CD4-positive, CD25-positive, alpha-beta regulatory T cell (primary cell): Measurements from ENCODE around the gene ADAM12. TPM values are rescaled to one million over a fixed set of nuclear protein-coding genes. Genes with fewer than 3 reads are reported as not detected.

Experiments used
- ATAC-seq, 2 donors: fragments of 150-1000 bp; cut with Tn5 transposase; one replicate each; pipeline ENCODE4 v1.10.0; 2021; ENCODE audit warnings: low read depth in 2 of 2, moderate number of reproducible peaks in 2 of 2, moderate library complexity in 1 of 2
- DNase-seq, 3 donors: peaks; one replicate each; pipeline versions ENCODE4 v3.0.0 to v3.0.0-alpha.2; 2012 to 2022; ENCODE audit warnings: mixed read lengths in 1 of 3
- H3K27ac ChIP-seq: one replicate; pipeline ENCODE4 v1.7.0; 2013; ENCODE audit warnings: mild to moderate bottlenecking, low read length; ENCODE audit not compliant: insufficient read depth, poor library complexity, severe bottlenecking
- H3K27me3 ChIP-seq: one replicate; pipeline ENCODE4 v1.7.0; 2013; ENCODE audit warnings: low read length; ENCODE audit not compliant: control insufficient read depth, insufficient read depth
- H3K36me3 ChIP-seq: one replicate; pipeline ENCODE4 v1.7.0; 2013; ENCODE audit warnings: mild to moderate bottlenecking, low read length, moderate library complexity; ENCODE audit not compliant: control insufficient read depth, insufficient read depth
- H3K4me1 ChIP-seq: 2 replicates; pipeline ENCODE4 v1.7.0; 2013; ENCODE audit warnings: mild to moderate bottlenecking, low read length; ENCODE audit not compliant: insufficient read depth, control insufficient read depth, poor library complexity, severe bottlenecking
- H3K4me3 ChIP-seq: one replicate; pipeline ENCODE4 v1.7.0; 2013; ENCODE audit warnings: low read depth, mild to moderate bottlenecking, low read length, moderate library complexity
- H3K9me3 ChIP-seq, 2 experiments: 1 replicate in 1 of 2; 2 replicates in 1 of 2; pipeline ENCODE4 v1.7.0; 2013; ENCODE audit warnings: low read length in 2 of 2, mild to moderate bottlenecking in 1 of 2, moderate library complexity in 1 of 2; ENCODE audit not compliant: control insufficient read depth in 2 of 2
- H3K27ac Mint-ChIP-seq, 3 donors: one replicate each; pipeline ENCODE4 v1.8.0; 2020 to 2022; ENCODE audit warnings: mild to moderate bottlenecking in 3 of 3, mixed read lengths in 3 of 3, moderate library complexity in 2 of 3
- H3K27me3 Mint-ChIP-seq: one replicate; pipeline ENCODE4 v1.8.0; 2022; ENCODE audit warnings: mild to moderate bottlenecking, mixed read lengths
- H3K36me3 Mint-ChIP-seq: one replicate; pipeline ENCODE4 v1.8.0; 2020; ENCODE audit warnings: mixed read lengths
- H3K4me1 Mint-ChIP-seq, 4 donors: one replicate each; pipeline ENCODE4 v1.8.0; 2020 to 2022; ENCODE audit warnings: mixed read lengths in 4 of 4, mild to moderate bottlenecking in 1 of 4
- H3K4me3 Mint-ChIP-seq, 4 donors: one replicate each; pipeline ENCODE4 v1.8.0; 2020 to 2022; ENCODE audit warnings: mild to moderate bottlenecking in 4 of 4, mixed read lengths in 4 of 4, moderate library complexity in 3 of 4
- H3K9me3 Mint-ChIP-seq, 7 donors: one replicate each; pipeline ENCODE4 v1.8.0; 2020 to 2022; ENCODE audit warnings: mixed read lengths in 7 of 7, mild to moderate bottlenecking in 3 of 7, moderate library complexity in 2 of 7
- polyA plus RNA-seq, 4 donors: library from polyadenylated mRNA; unstranded; fragments of 300-500 nt; fragmentation: Illumina TruSeq; gene quantifications; one replicate each; pipeline ENCODE4 v1.2.3, GENCODE V29; 2021
- total RNA-seq: library from RNA; stranded (reverse); gene quantifications from one replicate; pipeline ENCODE4 v1.2.3, GENCODE V29; 2022

Gene ADAM12
- total and polyA plus RNA-seq, 5 donors from 2014 or later: 1.3 to 3.8 (median 1.9) TPM

DNA sequence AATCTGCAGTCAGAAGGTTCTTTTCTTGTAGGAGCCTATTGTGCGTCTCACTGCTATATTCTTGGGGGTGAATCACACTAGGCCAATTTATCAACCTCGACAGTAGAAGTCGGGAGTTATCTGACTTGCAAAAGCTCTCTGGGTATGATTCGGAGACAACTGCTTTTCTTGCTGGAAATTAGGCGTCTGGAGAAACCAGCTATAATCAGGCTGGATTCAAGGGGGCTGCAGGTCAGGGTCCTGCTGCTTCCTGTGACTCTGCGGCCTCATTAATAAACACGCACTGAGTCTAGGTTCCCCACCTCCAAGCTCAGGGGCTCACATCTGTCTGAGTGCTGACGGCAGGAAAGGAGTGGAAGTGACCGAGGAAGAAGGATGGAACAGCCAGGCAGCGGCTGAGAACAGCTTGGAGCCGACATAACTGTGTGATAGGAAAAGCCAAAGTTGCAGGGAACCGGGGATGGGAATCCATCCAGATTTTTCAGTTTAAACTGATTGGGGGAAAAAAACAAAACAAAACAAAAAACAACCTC, 307.3 kb downstream of the ADAM12 start:
- Mint-ChIP-seq H3K9me3 (peaks cover 0 to 3% (median 0%) of the 10 kb centered on the region in 7 donors), H3K27me3 (no peaks in the 10 kb centered on the region), H3K4me3 (no peak overlapping the region), H3K36me3 (no peaks in the 10 kb centered on the region), H3K4me1 (peaks cover 0 to 4% (median 0%) of the 10 kb centered on the region in 4 donors), H3K27ac (no peak overlapping the region)
- DNase-seq (no peak), ATAC-seq (no peak)
- no peaks in the 10 kb centered on the region for H3K27me3 ChIP-seq
- H3K36me3 ChIP-seq: no peaks in the 10 kb centered on the region
- no peak overlapping the region for H3K4me3 ChIP-seq
- no peak overlapping the region for H3K27ac ChIP-seq
- no peaks in the 10 kb centered on the region for H3K4me1 ChIP-seq
- H3K9me3 ChIP-seq: no peaks in the 10 kb centered on the region

- Mint-ChIP-seq H3K27me3 (no peaks in the 10 kb centered on the region), H3K27ac (no peak overlapping the region), H3K9me3 (peaks cover 0 to 3% (median 0%) of the 10 kb centered on the region in 7 donors), H3K4me1 (peaks cover 0 to 4% (median 0%) of the 10 kb centered on the region in 4 donors), H3K36me3 (no peaks in the 10 kb centered on the region), H3K4me3 (no peak overlapping the region)
- Histone ChIP-seq H3K4me3 (no peak overlapping the region), H3K4me1 (no peaks in the 10 kb centered on the region), H3K27ac (no peak overlapping the region), H3K27me3 (no peaks in the 10 kb centered on the region), H3K36me3 (no peaks in the 10 kb centered on the region), H3K9me3 (no peaks in the 10 kb centered on the region)
- DNase-seq (no peak), ATAC-seq (no peak)
These were observed 307.9 kb downstream of the ADAM12 start for GRCh38 chr10:126080291-126080825.

DNA sequence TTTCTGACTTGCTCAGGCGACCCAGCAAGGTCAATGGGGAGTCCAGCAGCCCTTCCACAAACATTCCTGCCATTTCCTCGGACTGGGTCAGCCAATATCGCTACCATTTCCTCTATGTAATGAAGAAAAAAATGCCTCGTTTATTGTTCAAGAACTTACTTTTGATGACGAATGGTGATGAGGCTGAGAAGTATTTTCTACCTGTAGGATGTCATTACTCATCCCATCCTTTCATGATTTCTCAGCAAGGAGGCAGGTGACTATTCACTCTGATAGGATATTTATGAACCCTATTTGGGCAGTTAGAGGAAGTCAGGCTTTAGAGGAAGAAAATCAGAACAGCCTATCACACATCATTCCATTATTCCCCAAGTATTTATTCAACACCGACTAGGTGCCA, 313.3 kb downstream of the ADAM12 start:
- no peaks in the 10 kb centered on the region for H3K36me3 Mint-ChIP-seq
- peaks cover 0 to 3% (median 0%) of the 10 kb centered on the region in 7 donors for H3K9me3 Mint-ChIP-seq
- ATAC-seq: no peak

GRCh38 chr10:126074291-126074690, 314.0 kb downstream of the ADAM12 start:
- DNase-seq (no peak), ATAC-seq (no peak)
- H3K4me3 Mint-ChIP-seq: no peak overlapping the region
- H3K36me3 ChIP-seq: no peaks in the 10 kb centered on the region
- no peaks in the 10 kb centered on the region for H3K4me1 Mint-ChIP-seq
- H3K27me3 Mint-ChIP-seq: no peaks in the 10 kb centered on the region
- H3K27ac ChIP-seq: no peak overlapping the region
- H3K27me3 ChIP-seq: no peaks in the 10 kb centered on the region
- peaks cover 0 to 3% (median 0%) of the 10 kb centered on the region in 7 donors for H3K9me3 Mint-ChIP-seq
- no peaks in the 10 kb centered on the region for H3K36me3 Mint-ChIP-seq
- no peak overlapping the region for H3K4me3 ChIP-seq
- H3K9me3 ChIP-seq: no peaks in the 10 kb centered on the region
- no peak overlapping the region for H3K27ac Mint-ChIP-seq
- H3K4me1 ChIP-seq: no peaks in the 10 kb centered on the region

More for the DNA sequence above, 313.3 kb downstream of the ADAM12 start:
- Histone ChIP-seq H3K4me1 (no peaks in the 10 kb centered on the region), H3K4me3 (no peak overlapping the region), H3K27ac (no peak overlapping the region), H3K27me3 (no peaks in the 10 kb centered on the region), H3K36me3 (no peaks in the 10 kb centered on the region), H3K9me3 (no peaks in the 10 kb centered on the region)
- H3K27me3 Mint-ChIP-seq: no peaks in the 10 kb centered on the region
- no peak overlapping the region for H3K4me3 Mint-ChIP-seq
- no peak overlapping the region for H3K27ac Mint-ChIP-seq
- no peak for DNase-seq
- H3K4me1 Mint-ChIP-seq: peaks cover 0 to 1% (median 0%) of the 10 kb centered on the region in 4 donors

- Histone ChIP-seq H3K9me3 (no peaks in the 10 kb centered on the region), H3K27ac (no peak overlapping the region), H3K36me3 (no peaks in the 10 kb centered on the region), H3K4me3 (no peak overlapping the region), H3K4me1 (no peaks in the 10 kb centered on the region), H3K27me3 (no peaks in the 10 kb centered on the region)
- no peaks in the 10 kb centered on the region for H3K4me1 Mint-ChIP-seq
- peaks cover 0 to 3% (median 0%) of the 10 kb centered on the region in 7 donors for H3K9me3 Mint-ChIP-seq
- no peak overlapping the region for H3K4me3 Mint-ChIP-seq
- DNase-seq (no peak), ATAC-seq (no peak)
- H3K36me3 Mint-ChIP-seq: no peaks in the 10 kb centered on the region
- H3K27me3 Mint-ChIP-seq: no peaks in the 10 kb centered on the region
- no peak overlapping the region for H3K27ac Mint-ChIP-seq
These were observed 314.7 kb downstream of the ADAM12 start for GRCh38 chr10:126073606-126074005.

- no peaks in the 10 kb centered on the region for H3K27me3 ChIP-seq
- DNase-seq: no peak
- no peaks in the 10 kb centered on the region for H3K4me1 Mint-ChIP-seq
- no peaks in the 10 kb centered on the region for H3K4me1 ChIP-seq
- peaks cover 4% of the 10 kb centered on the region for H3K27me3 Mint-ChIP-seq
- no peak overlapping the region for H3K27ac Mint-ChIP-seq
- no peak overlapping the region for H3K4me3 ChIP-seq
- H3K27ac ChIP-seq: no peak overlapping the region
- H3K36me3 Mint-ChIP-seq: no peaks in the 10 kb centered on the region
- H3K9me3 Mint-ChIP-seq: peaks cover 0 to 3% (median 0%) of the 10 kb centered on the region in 7 donors
- H3K36me3 ChIP-seq: no peaks in the 10 kb centered on the region
- H3K9me3 ChIP-seq: no peaks in the 10 kb centered on the region
- ATAC-seq: no peak
- no peak overlapping the region for H3K4me3 Mint-ChIP-seq
These were observed 315.7 kb downstream of the ADAM12 start for GRCh38 chr10:126072622-126073021.

DNA sequence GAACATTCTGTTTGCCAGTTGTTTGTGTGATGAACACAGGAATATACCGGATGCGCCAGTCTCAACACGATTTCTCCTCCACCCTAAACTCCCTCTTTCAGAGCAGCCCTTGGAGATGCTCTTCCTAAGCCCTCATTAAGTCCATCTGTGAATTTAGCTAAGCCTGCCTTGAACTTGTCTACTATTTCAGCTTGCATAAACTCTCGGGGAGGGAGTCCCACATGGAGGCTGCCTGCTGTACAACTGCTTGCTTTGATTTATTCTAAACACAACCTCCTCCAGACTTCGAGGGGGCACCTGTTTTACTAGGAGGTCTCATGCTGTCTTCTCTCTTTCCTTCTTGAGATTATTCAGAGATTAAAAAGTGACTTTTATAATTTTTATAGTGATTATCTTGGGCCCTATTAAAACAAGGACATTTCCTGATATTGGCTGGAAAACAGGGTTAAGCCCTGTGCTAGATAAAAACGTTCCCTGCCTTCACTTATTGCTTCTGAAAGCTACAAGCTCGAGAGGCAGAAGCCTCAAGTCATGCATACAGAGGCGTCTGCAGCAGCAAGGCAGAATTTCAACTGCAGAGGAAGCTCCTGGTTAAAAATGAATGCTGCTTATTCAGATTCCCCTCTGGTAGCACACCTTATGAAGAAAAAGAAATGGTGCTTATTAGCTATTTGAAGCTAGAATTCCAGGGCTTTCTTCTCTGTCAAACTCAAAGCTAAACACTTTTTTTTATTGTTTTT, 317.6 kb downstream of the ADAM12 start:
- Mint-ChIP-seq H3K36me3 (no peaks in the 10 kb centered on the region), H3K27ac (no peak overlapping the region), H3K4me3 (no peak overlapping the region), H3K4me1 (peaks cover 0 to 5% (median 2%) of the 10 kb centered on the region in 4 donors), H3K9me3 (no peaks in the 10 kb centered on the region), H3K27me3 (peaks cover 4% of the 10 kb centered on the region)
- H3K4me1 ChIP-seq: no peaks in the 10 kb centered on the region
- H3K27ac ChIP-seq: no peak overlapping the region
- H3K9me3 ChIP-seq: no peaks in the 10 kb centered on the region
- H3K27me3 ChIP-seq: no peaks in the 10 kb centered on the region
- ATAC-seq (no peak), DNase-seq (no peak)
- H3K4me3 ChIP-seq: no peak overlapping the region
- no peaks in the 10 kb centered on the region for H3K36me3 ChIP-seq
